ENCODE measurements around the gene HSPA14. TPM values are rescaled to one million over a fixed set of nuclear protein-coding genes. Genes with fewer than 3 reads are reported as not detected.

HSPA14 gene, protein sequence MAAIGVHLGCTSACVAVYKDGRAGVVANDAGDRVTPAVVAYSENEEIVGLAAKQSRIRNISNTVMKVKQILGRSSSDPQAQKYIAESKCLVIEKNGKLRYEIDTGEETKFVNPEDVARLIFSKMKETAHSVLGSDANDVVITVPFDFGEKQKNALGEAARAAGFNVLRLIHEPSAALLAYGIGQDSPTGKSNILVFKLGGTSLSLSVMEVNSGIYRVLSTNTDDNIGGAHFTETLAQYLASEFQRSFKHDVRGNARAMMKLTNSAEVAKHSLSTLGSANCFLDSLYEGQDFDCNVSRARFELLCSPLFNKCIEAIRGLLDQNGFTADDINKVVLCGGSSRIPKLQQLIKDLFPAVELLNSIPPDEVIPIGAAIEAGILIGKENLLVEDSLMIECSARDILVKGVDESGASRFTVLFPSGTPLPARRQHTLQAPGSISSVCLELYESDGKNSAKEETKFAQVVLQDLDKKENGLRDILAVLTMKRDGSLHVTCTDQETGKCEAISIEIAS
- total RNA-seq (ENCODE audit: unreplicated experiment) = 10.1 TPM
- long read RNA-seq, transcript HSPA14-201 (14 exons, 1,904 nt) = major isoform, 10 of 15 reads
- long read RNA-seq, partial matches to known transcripts = 3 of 15 reads
- long read RNA-seq, other reads (novel, unspliced or antisense) = 2 of 15 reads

DNA sequence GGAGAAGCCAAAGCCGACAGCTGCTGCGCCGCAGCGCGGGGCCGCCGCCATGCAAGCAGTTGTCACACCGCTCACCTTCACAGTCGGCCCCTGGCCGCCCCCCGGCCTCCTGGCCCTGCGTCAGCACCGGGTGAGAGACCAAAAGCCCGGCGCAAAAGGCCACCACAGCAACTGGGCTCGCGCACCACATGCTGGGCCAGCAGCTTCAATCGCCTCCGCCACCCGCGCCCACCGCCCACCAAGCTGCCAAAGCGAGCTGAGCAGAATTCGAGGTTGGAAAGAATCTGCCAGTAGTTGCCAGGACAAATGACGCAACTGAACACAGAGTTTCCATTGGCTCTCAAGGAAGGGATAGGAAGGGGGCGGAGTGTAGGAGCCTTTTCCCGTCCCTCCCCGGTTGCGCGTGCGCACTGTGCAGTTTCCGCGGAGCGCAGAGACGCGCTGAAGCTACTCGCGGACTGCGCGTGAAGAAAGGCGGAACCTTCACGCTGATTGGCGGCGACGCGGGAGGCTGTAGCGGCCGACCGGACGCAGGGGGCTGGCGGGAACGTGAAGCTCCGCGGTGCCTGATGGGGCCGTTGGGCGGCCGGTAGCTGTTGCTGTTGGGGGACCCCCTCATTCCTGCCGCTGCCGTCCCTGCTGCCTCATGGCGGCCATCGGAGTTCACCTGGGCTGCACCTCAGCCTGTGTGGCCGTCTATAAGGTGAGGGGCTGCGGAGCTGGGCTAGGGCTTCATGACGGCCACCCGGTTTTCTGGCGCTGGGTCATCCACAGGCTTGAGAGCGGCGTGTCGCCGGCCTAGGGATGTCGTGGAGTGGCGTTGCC is at the start of gene HSPA14, which contains the start of the genes CDNF and MSANTD7:
Gene HSPA14 (plus strand): TSS at position 550 of the 825 bp plus-strand sequence. CDS start 97 bp downstream, at position 647.
Gene CDNF (minus strand): TSS at position 281 of the 825 bp plus-strand sequence. CDS start 91 bp downstream, at position 190.
Gene MSANTD7 (plus strand): TSS at position 550 of the 825 bp plus-strand sequence. CDS start 3,979 bp downstream, outside the sequence.
- H3K4me3 Mint-ChIP-seq (ENCODE audit: unreplicated experiment) = peak within 1 kb of the TSS; percentile 91
- TF ChIP-seq, protein P1, sequence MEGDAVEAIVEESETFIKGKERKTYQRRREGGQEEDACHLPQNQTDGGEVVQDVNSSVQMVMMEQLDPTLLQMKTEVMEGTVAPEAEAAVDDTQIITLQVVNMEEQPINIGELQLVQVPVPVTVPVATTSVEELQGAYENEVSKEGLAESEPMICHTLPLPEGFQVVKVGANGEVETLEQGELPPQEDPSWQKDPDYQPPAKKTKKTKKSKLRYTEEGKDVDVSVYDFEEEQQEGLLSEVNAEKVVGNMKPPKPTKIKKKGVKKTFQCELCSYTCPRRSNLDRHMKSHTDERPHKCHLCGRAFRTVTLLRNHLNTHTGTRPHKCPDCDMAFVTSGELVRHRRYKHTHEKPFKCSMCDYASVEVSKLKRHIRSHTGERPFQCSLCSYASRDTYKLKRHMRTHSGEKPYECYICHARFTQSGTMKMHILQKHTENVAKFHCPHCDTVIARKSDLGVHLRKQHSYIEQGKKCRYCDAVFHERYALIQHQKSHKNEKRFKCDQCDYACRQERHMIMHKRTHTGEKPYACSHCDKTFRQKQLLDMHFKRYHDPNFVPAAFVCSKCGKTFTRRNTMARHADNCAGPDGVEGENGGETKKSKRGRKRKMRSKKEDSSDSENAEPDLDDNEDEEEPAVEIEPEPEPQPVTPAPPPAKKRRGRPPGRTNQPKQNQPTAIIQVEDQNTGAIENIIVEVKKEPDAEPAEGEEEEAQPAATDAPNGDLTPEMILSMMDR (IDR thresholded peaks at IDR 0.05; ENCODE audit: partially characterized antibody, unreplicated experiment) = no peak
- peaks cover 9% of the 10 kb centered on the region for H3K9me3 Mint-ChIP-seq (ENCODE audit: unreplicated experiment)
- peak within 1 kb of the TSS; percentile 97 for H3K27ac Mint-ChIP-seq (ENCODE audit: unreplicated experiment)
- peak; percentile 100 for DNase-seq
- no peaks in the 10 kb centered on the region for H3K36me3 Mint-ChIP-seq (ENCODE audit: unreplicated experiment)
- peaks cover 2% of the 10 kb centered on the region for H3K4me1 Mint-ChIP-seq (ENCODE audit: low read depth, unreplicated experiment)
- peaks cover 9% of the 10 kb centered on the region for H3K27me3 Mint-ChIP-seq (ENCODE audit: unreplicated experiment)

- Mint-ChIP-seq H3K27me3 (ENCODE audit: unreplicated experiment) (peaks cover 3% of the 10 kb centered on the region), H3K4me3 (ENCODE audit: unreplicated experiment) (no peak overlapping the region), H3K36me3 (ENCODE audit: unreplicated experiment) (no peaks in the 10 kb centered on the region), H3K27ac (ENCODE audit: unreplicated experiment) (no peak overlapping the region), H3K4me1 (ENCODE audit: low read depth, unreplicated experiment) (no peaks in the 10 kb centered on the region), H3K9me3 (ENCODE audit: unreplicated experiment) (no peaks in the 10 kb centered on the region)
- TF ChIP-seq, protein P1 (IDR thresholded peaks at IDR 0.05; ENCODE audit: partially characterized antibody, unreplicated experiment) = no peak
- no peak for DNase-seq
Observed at GRCh38 chr10:14798636-14799035, 39.5 kb upstream of the HSPA14 start.

DNA sequence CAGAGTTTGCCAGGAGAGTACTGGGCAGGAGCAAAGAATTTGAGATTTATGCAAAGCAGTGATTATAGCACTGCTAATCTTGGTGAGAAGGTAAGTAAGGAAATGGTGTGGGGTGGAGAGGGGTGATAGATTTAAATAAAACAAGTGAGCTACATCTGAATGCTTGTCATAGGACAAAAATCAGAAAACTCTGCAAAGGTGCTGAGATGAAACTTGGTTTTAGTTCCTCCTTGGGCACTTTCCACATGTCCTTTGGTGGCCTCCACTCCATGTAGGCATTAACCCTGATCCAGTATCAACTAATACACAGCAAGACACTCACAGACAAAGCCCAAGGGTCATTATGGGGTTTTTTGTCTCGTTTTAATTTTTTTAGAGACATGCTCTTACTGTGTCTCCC is 37.7 kb upstream of the HSPA14 start:
- Mint-ChIP-seq H3K9me3 (ENCODE audit: unreplicated experiment) (no peaks in the 10 kb centered on the region), H3K27ac (ENCODE audit: unreplicated experiment) (no peak overlapping the region), H3K4me3 (ENCODE audit: unreplicated experiment) (no peak overlapping the region), H3K4me1 (ENCODE audit: low read depth, unreplicated experiment) (no peaks in the 10 kb centered on the region), H3K27me3 (ENCODE audit: unreplicated experiment) (peaks cover 3% of the 10 kb centered on the region), H3K36me3 (ENCODE audit: unreplicated experiment) (no peaks in the 10 kb centered on the region)
- TF ChIP-seq, protein P1 (IDR thresholded peaks at IDR 0.05; ENCODE audit: partially characterized antibody, unreplicated experiment) = no peak
- no peak for DNase-seq

DNA sequence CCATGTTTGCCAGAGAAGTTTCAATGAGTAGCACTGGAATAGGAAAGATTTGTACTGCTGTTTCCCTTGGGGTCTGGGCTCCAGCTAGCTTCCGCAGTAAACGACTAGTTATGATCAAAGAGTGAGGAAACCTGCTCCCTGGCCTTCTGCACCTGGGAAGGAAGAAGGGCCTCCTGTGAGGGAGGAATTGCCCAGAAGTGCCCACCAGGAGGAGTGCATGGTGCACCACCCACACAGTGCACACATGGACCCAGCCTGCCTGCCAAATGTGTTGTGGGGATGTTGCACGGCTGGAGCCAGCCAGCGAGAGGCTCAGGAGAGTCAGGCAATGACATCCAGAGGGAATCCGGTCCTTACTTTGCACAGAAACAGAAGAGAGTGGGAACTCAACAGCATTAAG is 36.4 kb upstream of the HSPA14 start:
- TF ChIP-seq, protein P1 (IDR thresholded peaks at IDR 0.05; ENCODE audit: partially characterized antibody, unreplicated experiment) = no peak
- Mint-ChIP-seq H3K9me3 (ENCODE audit: unreplicated experiment) (no peaks in the 10 kb centered on the region), H3K4me1 (ENCODE audit: low read depth, unreplicated experiment) (no peaks in the 10 kb centered on the region), H3K27ac (ENCODE audit: unreplicated experiment) (no peak overlapping the region), H3K36me3 (ENCODE audit: unreplicated experiment) (no peaks in the 10 kb centered on the region), H3K4me3 (ENCODE audit: unreplicated experiment) (no peak overlapping the region), H3K27me3 (ENCODE audit: unreplicated experiment) (peaks cover 3% of the 10 kb centered on the region)
- DNase-seq = peak; percentile 20

Data from glutamatergic neuron (in vitro differentiated cells).